Measurements from ENCODE around the gene PLOD1. TPM values are rescaled to one million over a fixed set of nuclear protein-coding genes. Genes with fewer than 3 reads are reported as not detected.
A peak's percentile ranks its signal among the peaks of the same experiment; 100 is the strongest.
"Not testable (repeated sequence)": the region's sequence is repeated elsewhere in the genome, so short reads cannot be mapped to it uniquely, and the experiment has no call there.

The PLOD1 gene
- polyA plus RNA-seq, 2 of the 4 experiments (the other 2 are of a cell fraction): 53.8 to 83.9 TPM

- POLR2A ChIA-PET: interaction anchor here (1.1 to 2.3 kb wide), 2 partner anchors 16 kb away, joined by 4 to 28 read pairs; no protein-coding TSS in a partner anchor
- FAIRE-seq: no peak
- Histone ChIP-seq H3K4me1 (peaks cover 11% of the 10 kb centered on the region; the same call in 2 of the 3 replicates), H3K27ac (0 out of 6 replicates have a peak overlapping the region, but pooled peaks of 1 of the 2 experiments have one; percentile 18), H3K4me2 (peak overlapping the region; percentile 85), H3K9me3 (no peaks in the 10 kb centered on the region), H3K4me3 (peak overlapping the region; percentile 79)
- CTCF ChIA-PET: no interaction called here
- TF ChIP-seq EHMT2 (IDR thresholded peaks at IDR 0.05; ENCODE audit: low read depth) (no peak), MYC (IDR thresholded peaks at IDR 0.05; ENCODE audit: borderline replicate concordance, low read length) (no peak), ZNF302 (CRISPR knock-in tag; IDR thresholded peaks at IDR 0.05) (no peak), FOXS1 (CRISPR knock-in tag; IDR thresholded peaks at IDR 0.05) (no peak), CTCF (IDR thresholded peaks at IDR 0.05) (no peak), PHF8 (IDR thresholded peaks at IDR 0.05; ENCODE audit: borderline replicate concordance, low read depth) (no peak), RCOR1 (IDR thresholded peaks at IDR 0.05; ENCODE audit: low read depth, low read length) (no peak), ESRRA (IDR thresholded peaks at IDR 0.05; ENCODE audit: borderline replicate concordance, low read length) (no peak), ZFP36 (IDR thresholded peaks at IDR 0.05; ENCODE audit: borderline replicate concordance, partially characterized antibody) (no peak), NPAS2 (CRISPR knock-in tag; IDR thresholded peaks at IDR 0.05; ENCODE audit: borderline replicate concordance) (no peak), NFE2L2 (conservative IDR thresholded peaks at IDR 0.05; ENCODE audit: low read length) (no peak), GATA3 (IDR thresholded peaks at IDR 0.05; ENCODE audit: borderline replicate concordance) (no peak), ATOH8 (CRISPR knock-in tag; IDR thresholded peaks at IDR 0.05; ENCODE audit: low read depth) (no peak), JUN (IDR thresholded peaks at IDR 0.05) (no peak), SREBF2 (IDR thresholded peaks at IDR 0.05) (no peak), BHLHE40 (IDR thresholded peaks at IDR 0.05; ENCODE audit: low read depth, low read length) (no peak), SMC3 (IDR thresholded peaks at IDR 0.05) (no peak), TFCP2L1 (CRISPR knock-in tag; IDR thresholded peaks at IDR 0.05) (no peak)
- TF ChIP-seq, protein P1, sequence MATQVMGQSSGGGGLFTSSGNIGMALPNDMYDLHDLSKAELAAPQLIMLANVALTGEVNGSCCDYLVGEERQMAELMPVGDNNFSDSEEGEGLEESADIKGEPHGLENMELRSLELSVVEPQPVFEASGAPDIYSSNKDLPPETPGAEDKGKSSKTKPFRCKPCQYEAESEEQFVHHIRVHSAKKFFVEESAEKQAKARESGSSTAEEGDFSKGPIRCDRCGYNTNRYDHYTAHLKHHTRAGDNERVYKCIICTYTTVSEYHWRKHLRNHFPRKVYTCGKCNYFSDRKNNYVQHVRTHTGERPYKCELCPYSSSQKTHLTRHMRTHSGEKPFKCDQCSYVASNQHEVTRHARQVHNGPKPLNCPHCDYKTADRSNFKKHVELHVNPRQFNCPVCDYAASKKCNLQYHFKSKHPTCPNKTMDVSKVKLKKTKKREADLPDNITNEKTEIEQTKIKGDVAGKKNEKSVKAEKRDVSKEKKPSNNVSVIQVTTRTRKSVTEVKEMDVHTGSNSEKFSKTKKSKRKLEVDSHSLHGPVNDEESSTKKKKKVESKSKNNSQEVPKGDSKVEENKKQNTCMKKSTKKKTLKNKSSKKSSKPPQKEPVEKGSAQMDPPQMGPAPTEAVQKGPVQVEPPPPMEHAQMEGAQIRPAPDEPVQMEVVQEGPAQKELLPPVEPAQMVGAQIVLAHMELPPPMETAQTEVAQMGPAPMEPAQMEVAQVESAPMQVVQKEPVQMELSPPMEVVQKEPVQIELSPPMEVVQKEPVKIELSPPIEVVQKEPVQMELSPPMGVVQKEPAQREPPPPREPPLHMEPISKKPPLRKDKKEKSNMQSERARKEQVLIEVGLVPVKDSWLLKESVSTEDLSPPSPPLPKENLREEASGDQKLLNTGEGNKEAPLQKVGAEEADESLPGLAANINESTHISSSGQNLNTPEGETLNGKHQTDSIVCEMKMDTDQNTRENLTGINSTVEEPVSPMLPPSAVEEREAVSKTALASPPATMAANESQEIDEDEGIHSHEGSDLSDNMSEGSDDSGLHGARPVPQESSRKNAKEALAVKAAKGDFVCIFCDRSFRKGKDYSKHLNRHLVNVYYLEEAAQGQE (IDR thresholded peaks at IDR 0.05): no peak
- TF ChIP-seq, protein P2, sequence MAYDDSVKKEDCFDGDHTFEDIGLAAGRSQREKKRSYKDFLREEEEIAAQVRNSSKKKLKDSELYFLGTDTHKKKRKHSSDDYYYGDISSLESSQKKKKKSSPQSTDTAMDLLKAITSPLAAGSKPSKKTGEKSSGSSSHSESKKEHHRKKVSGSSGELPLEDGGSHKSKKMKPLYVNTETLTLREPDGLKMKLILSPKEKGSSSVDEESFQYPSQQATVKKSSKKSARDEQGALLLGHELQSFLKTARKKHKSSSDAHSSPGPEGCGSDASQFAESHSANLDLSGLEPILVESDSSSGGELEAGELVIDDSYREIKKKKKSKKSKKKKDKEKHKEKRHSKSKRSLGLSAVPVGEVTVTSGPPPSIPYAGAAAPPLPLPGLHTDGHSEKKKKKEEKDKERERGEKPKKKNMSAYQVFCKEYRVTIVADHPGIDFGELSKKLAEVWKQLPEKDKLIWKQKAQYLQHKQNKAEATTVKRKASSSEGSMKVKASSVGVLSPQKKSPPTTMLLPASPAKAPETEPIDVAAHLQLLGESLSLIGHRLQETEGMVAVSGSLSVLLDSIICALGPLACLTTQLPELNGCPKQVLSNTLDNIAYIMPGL (CRISPR knock-in tag; IDR thresholded peaks at IDR 0.05; ENCODE audit: borderline replicate concordance): no peak
- ATAC-seq: no peak
- WGBS (ENCODE audit: missing lambda C conversion rate): 75% methylated on average over 14 of the region's 16 CpGs
- no peak for DNase-seq (ENCODE audit: low read depth in 1 of 2, low spot score in 1 of 2)
These were observed 10.0 kb upstream of the PLOD1 start for GRCh38 chr1:11924334-11925195.

DNA sequence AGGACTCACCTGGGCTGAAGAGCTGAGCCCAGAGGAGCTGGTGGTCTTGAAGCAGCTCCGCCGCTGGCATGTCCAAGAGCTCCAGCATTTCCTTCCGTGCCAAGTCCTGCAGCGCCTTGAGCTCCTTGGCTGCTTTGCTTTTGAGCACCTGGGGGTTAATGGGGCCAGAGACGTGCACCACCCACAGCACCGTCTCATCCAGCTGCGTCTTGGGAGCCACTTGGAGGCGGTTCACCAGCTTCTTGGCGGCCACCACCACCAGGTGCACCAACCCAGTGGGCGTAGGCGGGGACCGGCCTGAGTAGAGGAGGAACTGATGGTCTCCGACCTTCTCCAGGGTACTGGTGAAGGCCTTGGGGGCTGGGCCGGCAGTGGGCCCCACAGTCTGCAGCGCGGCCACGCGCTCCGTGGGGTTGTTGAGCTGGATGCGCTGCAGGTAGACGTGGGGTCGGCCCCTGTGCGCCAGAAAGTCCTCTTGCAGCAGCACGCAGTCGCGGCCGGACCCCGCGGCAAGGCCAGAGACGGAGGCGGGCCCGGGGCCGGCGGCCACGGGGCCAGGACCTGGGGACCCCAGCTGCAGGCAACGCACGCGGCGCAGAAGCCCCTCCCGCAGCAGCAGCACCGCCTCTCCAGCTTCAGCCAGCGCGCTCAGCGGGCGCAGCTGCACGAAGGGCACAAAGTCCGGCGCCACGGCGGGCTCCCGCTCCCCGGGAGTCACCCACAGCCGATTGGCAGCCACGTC is 9.2 kb upstream of the PLOD1 start:
- H3K9me3 ChIP-seq; CTCF ChIA-PET; FAIRE-seq; DNase-seq (ENCODE audit: low read depth in 1 of 2, low spot score in 1 of 2): not testable (repeated sequence)
- WGBS (ENCODE audit: missing lambda C conversion rate): 77% methylated on average over 3 of the region's 54 CpGs
- H3K27ac ChIP-seq: peak overlapping the region; percentile 81 to 99
- peak in 1 of 2 experiments; percentile 25; a peak in 2 of 6 replicates for ATAC-seq
- peak overlapping the region; percentile 79 for H3K4me3 ChIP-seq
- H3K4me1 ChIP-seq: peaks cover 18% of the 10 kb centered on the region
- POLR2A ChIA-PET: interaction anchor here (2.3 kb wide), 1 partner anchor 17 kb away, joined by 28 read pairs; no protein-coding TSS in a partner anchor
- peak overlapping the region; percentile 85 for H3K4me2 ChIP-seq

Measured in A549 (cell line).